ENCODE measurements around the gene DRC3.

Gene DRC3

GRCh38 chr17:17975436-17975835 is 2.8 kb downstream of the DRC3 start:
- Histone ChIP-seq H3K4me3 (ENCODE audit: low read length, poor library complexity, severe bottlenecking) (no peak overlapping the region), H4K20me1 (ENCODE audit: insufficient read depth, low read length, poor library complexity, severe bottlenecking) (peaks cover 6% of the 10 kb centered on the region), H3K36me3 (ENCODE audit: insufficient read depth, low read length) (no peaks in the 10 kb centered on the region), H2AFZ (ENCODE audit: low read length) (no peak overlapping the region), H3K9me3 (ENCODE audit: insufficient read depth, low read depth, low read length) (no peaks in the 10 kb centered on the region), H3K9ac (ENCODE audit: low read depth, low read length, poor library complexity, severe bottlenecking) (no peak overlapping the region), H3K9me2 (replicated peaks; ENCODE audit: low read depth, low read length) (no peaks in the 10 kb centered on the region), H3K27me3 (ENCODE audit: insufficient read depth, low read length, poor library complexity, severe bottlenecking) (no peaks in the 10 kb centered on the region), H3K4me1 (ENCODE audit: insufficient read depth, low read length, poor library complexity, severe bottlenecking) (peaks cover 16% of the 10 kb centered on the region), H3K79me2 (ENCODE audit: insufficient read depth, low read length) (peaks cover 15% of the 10 kb centered on the region; the same call in 1 of the 2 replicates), H3F3A (ENCODE audit: low read depth) (no peaks in the 10 kb centered on the region), H3K4me2 (ENCODE audit: low read depth, low read length, poor library complexity, severe bottlenecking) (no peak overlapping the region)
- TF ChIP-seq, protein P1, sequence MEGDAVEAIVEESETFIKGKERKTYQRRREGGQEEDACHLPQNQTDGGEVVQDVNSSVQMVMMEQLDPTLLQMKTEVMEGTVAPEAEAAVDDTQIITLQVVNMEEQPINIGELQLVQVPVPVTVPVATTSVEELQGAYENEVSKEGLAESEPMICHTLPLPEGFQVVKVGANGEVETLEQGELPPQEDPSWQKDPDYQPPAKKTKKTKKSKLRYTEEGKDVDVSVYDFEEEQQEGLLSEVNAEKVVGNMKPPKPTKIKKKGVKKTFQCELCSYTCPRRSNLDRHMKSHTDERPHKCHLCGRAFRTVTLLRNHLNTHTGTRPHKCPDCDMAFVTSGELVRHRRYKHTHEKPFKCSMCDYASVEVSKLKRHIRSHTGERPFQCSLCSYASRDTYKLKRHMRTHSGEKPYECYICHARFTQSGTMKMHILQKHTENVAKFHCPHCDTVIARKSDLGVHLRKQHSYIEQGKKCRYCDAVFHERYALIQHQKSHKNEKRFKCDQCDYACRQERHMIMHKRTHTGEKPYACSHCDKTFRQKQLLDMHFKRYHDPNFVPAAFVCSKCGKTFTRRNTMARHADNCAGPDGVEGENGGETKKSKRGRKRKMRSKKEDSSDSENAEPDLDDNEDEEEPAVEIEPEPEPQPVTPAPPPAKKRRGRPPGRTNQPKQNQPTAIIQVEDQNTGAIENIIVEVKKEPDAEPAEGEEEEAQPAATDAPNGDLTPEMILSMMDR (conservative IDR thresholded peaks at IDR 0.05; ENCODE audit: low read length), result no peak
- TF ChIP-seq EZH2phosphoT487 (IDR thresholded peaks at IDR 0.05; ENCODE audit: borderline replicate concordance), result no peak

DNA sequence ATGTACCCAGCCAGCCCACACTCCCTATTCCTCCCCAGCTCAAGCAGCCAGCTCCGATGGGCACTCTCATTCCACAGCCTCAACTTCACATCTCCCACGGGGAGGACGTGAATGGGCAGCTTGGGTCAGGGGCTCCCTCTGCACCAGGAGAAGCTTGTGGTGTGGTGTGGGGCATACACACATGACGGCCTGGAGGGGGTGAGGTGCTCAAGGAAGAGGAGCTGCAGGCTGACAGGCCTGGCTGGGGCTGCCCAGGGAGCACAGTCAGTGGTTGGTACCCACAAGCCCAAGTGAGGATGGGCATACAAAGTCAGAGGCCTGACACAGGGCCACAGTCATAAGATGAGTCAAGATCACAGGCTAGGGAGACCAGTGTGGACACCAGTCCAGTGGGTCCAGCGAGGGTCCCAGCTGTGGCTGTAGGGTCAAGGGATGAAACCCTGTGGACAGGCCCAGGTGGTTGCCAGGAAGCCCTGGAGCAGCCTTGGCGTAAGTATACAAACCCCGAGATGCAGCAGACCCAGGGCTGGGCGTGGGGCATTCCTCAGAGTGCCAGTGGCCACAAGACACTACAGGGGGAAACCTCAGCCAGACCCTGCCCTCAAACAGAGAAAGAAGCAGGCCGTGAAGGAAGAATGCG is 4.4 kb downstream of the DRC3 start:
- no peak for TF ChIP-seq EZH2phosphoT487 (IDR thresholded peaks at IDR 0.05; ENCODE audit: borderline replicate concordance)
- TF ChIP-seq, protein P1 (conservative IDR thresholded peaks at IDR 0.05; ENCODE audit: low read length), result no peak
- no peak overlapping the region for H2AFZ ChIP-seq (ENCODE audit: low read length)

DNA sequence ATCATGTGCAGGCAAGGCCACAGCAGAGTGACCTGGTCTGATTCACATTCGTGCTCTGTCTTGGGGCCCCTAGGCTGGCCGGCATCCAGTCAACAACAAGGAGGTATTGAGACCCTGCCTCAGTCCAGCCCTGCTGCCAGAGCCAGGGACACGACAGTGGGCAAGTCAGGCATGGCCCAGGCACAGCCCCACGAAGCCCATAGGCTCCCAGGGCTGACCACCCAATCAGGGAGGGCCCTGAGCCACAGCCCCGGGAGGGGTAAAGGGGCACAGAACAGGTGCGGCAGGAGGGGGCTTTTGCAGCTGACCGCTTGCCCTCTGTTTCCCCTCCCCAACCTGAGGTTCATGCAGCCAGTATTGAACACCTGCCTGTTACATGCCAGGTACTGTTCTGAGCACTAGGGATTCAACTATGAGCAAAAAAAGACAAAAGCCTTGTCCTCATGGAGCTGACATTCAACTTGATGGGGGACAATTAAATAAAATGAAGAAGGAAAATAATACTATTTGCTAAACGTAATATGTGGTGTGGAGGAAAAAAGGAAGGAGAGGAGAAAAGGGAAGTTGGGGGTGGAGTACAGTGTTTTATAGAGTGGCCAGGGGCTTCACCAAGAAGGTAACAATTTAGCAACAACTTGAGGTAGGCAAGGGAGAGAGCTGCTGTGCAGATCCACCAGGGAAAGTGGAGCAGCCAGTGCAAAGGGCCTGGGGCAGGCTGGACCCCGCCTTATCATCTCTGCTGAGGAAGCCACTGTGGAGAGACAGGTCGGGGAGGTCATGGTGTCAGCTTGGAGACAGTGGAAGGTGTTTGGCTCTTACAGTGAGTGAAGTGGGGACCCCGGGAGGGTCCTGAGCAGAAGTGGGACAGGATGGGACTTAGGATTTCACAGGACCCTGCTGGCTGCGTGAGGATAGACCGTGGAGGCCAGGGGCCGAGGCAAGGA is 6.1 kb downstream of the DRC3 start:
- H3K9ac ChIP-seq (ENCODE audit: low read depth, low read length, poor library complexity, severe bottlenecking), result no peak overlapping the region
- H3K4me2 ChIP-seq (ENCODE audit: low read depth, low read length, poor library complexity, severe bottlenecking), result no peak overlapping the region
- no peaks in the 10 kb centered on the region for H3K79me2 ChIP-seq (ENCODE audit: insufficient read depth, low read length)
- no peak overlapping the region for H3K4me3 ChIP-seq (ENCODE audit: low read length, poor library complexity, severe bottlenecking)
- no peak overlapping the region for H2AFZ ChIP-seq (ENCODE audit: low read length)
- H3K36me3 ChIP-seq (ENCODE audit: insufficient read depth, low read length), result no peaks in the 10 kb centered on the region
- no peaks in the 10 kb centered on the region for H3K9me3 ChIP-seq (ENCODE audit: insufficient read depth, low read depth, low read length)
- H3F3A ChIP-seq (ENCODE audit: low read depth), result no peaks in the 10 kb centered on the region
- H3K9me2 ChIP-seq (replicated peaks; ENCODE audit: low read depth, low read length), result no peaks in the 10 kb centered on the region
- no peaks in the 10 kb centered on the region for H3K27me3 ChIP-seq (ENCODE audit: insufficient read depth, low read length, poor library complexity, severe bottlenecking)
- H4K20me1 ChIP-seq (ENCODE audit: insufficient read depth, low read length, poor library complexity, severe bottlenecking), result no peaks in the 10 kb centered on the region
- no peaks in the 10 kb centered on the region for H3K4me1 ChIP-seq (ENCODE audit: insufficient read depth, low read length, poor library complexity, severe bottlenecking)
- TF ChIP-seq, protein P1 (conservative IDR thresholded peaks at IDR 0.05; ENCODE audit: low read length), result no peak
- TF ChIP-seq EZH2phosphoT487 (IDR thresholded peaks at IDR 0.05; ENCODE audit: borderline replicate concordance), result no peak

More for the DNA sequence above, 4.4 kb downstream of the DRC3 start:
- Histone ChIP-seq H3K9ac (ENCODE audit: low read depth, low read length, poor library complexity, severe bottlenecking) (no peak overlapping the region), H3K36me3 (ENCODE audit: insufficient read depth, low read length) (no peaks in the 10 kb centered on the region), H3F3A (ENCODE audit: low read depth) (no peaks in the 10 kb centered on the region), H3K4me1 (ENCODE audit: insufficient read depth, low read length, poor library complexity, severe bottlenecking) (peaks cover 5% of the 10 kb centered on the region), H3K4me2 (ENCODE audit: low read depth, low read length, poor library complexity, severe bottlenecking) (no peak overlapping the region), H3K9me2 (replicated peaks; ENCODE audit: low read depth, low read length) (no peaks in the 10 kb centered on the region), H3K9me3 (ENCODE audit: insufficient read depth, low read depth, low read length) (no peaks in the 10 kb centered on the region), H4K20me1 (ENCODE audit: insufficient read depth, low read length, poor library complexity, severe bottlenecking) (no peaks in the 10 kb centered on the region), H3K4me3 (ENCODE audit: low read length, poor library complexity, severe bottlenecking) (no peak overlapping the region), H3K79me2 (ENCODE audit: insufficient read depth, low read length) (no peaks in the 10 kb centered on the region), H3K27me3 (ENCODE audit: insufficient read depth, low read length, poor library complexity, severe bottlenecking) (no peaks in the 10 kb centered on the region)

Data from Loucy (cell line).